HCT116 (cell line): ENCODE measurements around the gene FGD4. TPM values are rescaled to one million over a fixed set of nuclear protein-coding genes. Genes with fewer than 3 reads are reported as not detected.

ENCODE experiments used
- ATAC-seq: fragments of 200-7000 bp; cut with Tn5 transposase; 2 replicates; pipeline ENCODE4 v1.9.1; 2020; ENCODE audit warnings: mild to moderate bottlenecking, moderate library complexity
- BruUV-seq: library from RNA; stranded (reverse); fragments of 400-500 nt; replicated peaks from 2 replicates; lab custom pipeline; 2021; lab: Mats Ljungman, UMichigan
- CTCF ChIA-PET: fragments of 300-600 bp; sonication (Branson Sonifier 250); formaldehyde crosslinking; loops from one replicate; lab custom pipeline; 2021; ENCODE audit warnings: antibody characterized with exemption; lab: Charles Lee
- POLR2A ChIA-PET: fragments of 300-600, 350-600 bp; sonication (Branson Sonifier 250); formaldehyde crosslinking; loops from one replicate; lab custom pipeline; 2021; ENCODE audit warnings: antibody characterized with exemption; lab: Charles Lee
- RAD21 ChIA-PET, 2 experiments: fragments of 300-600 bp; sonication (Branson Sonifier 250); formaldehyde crosslinking; loops; one replicate each; lab custom pipeline; 2023; ENCODE audit warnings: low total read pairs in 2 of 2; ENCODE audit not compliant: uncharacterized antibody in 2 of 2, unreplicated experiment in 2 of 2, low non-redundant PET in 1 of 2; lab: Charles Lee
- DNase-seq: peaks from one replicate; pipeline ENCODE4 v3.0.0-alpha.2; 2010; ENCODE audit warnings: low read depth, low spot score
- H2AFZ ChIP-seq: fragments of 200-600 bp; shearing (Covaris generic), sonication (generic); 2 replicates; pipeline ENCODE4 v1.6.1; 2017; ENCODE audit warnings: low read depth, mixed run types, mixed read lengths, antibody characterized with exemption, low read length; ENCODE audit not compliant: poor library complexity, severe bottlenecking
- H3K27ac ChIP-seq: 2 replicates; pipeline ENCODE4 v1.5.1; 2012; ENCODE audit warnings: low read depth, low read length
- H3K27me3 ChIP-seq: fragments of 200-600 bp; sonication (generic); 2 replicates; pipeline ENCODE4 v1.6.1; 2016; ENCODE audit warnings: mixed run types, low read length, mixed read lengths; ENCODE audit not compliant: insufficient read depth
- H3K36me3 ChIP-seq, 2 experiments: fragments of 200-500 bp in 1 of 2; fragments of 200-600 bp in 1 of 2; sonication (Bioruptor generic) in 1 of 2; sonication (generic) in 1 of 2; 2 replicates each; pipeline versions ENCODE4 v1.5.1 to v1.6.1; 2014 to 2016; ENCODE audit warnings: low read length in 2 of 2, inconsistent platforms in 1 of 2, mixed read lengths in 1 of 2, mixed run types in 1 of 2; ENCODE audit not compliant: insufficient read depth in 2 of 2, control insufficient read depth in 1 of 2
- H3K4me1 ChIP-seq, 2 experiments: fragments of 200-600 bp in 1 of 2; sonication (generic) in 1 of 2; 2 replicates each; pipeline versions ENCODE4 v1.5.1 to v1.6.1; 2012 to 2017; ENCODE audit warnings: low read length in 2 of 2, inconsistent platforms in 1 of 2, mild to moderate bottlenecking in 1 of 2, mixed read lengths in 1 of 2, mixed run types in 1 of 2, moderate library complexity in 1 of 2; ENCODE audit not compliant: insufficient read depth in 2 of 2, control insufficient read depth in 1 of 2
- H3K4me2 ChIP-seq: fragments of 200-600 bp; sonication (generic); 2 replicates; pipeline ENCODE4 v1.6.1; 2017; ENCODE audit warnings: mixed run types, low read length, mixed read lengths
- H3K4me3 ChIP-seq, 2 experiments: fragments of 200-600 bp in 1 of 2; sonication (generic) in 1 of 2; replicated peaks in 1 of 2; 2 replicates each; pipeline ENCODE4 v1.5.1; 2011 to 2016; ENCODE audit warnings: low read length in 2 of 2, control low read depth in 1 of 2, low read depth in 1 of 2, mild to moderate bottlenecking in 1 of 2, mixed read lengths in 1 of 2, mixed run types in 1 of 2
- H3K79me2 ChIP-seq: fragments of 200-600 bp; sonication (generic); 2 replicates; pipeline ENCODE4 v1.6.1; 2017; ENCODE audit warnings: mild to moderate bottlenecking, mixed run types, low read length, moderate library complexity, mixed read lengths; ENCODE audit not compliant: insufficient read depth
- H3K9ac ChIP-seq: fragments of 200-600 bp; sonication (generic); 2 replicates; pipeline ENCODE4 v1.6.1; 2016; ENCODE audit warnings: low read length, mixed read lengths
- H3K9me2 ChIP-seq: fragments of 200-600 bp; sonication (generic), shearing (Covaris generic); 2 replicates; pipeline ENCODE4 v1.6.1; 2017; ENCODE audit warnings: mixed run types, mild to moderate bottlenecking, moderate library complexity; ENCODE audit not compliant: insufficient read depth
- H3K9me3 ChIP-seq, 2 experiments: fragments of 200-500 bp in 1 of 2; fragments of 200-600 bp in 1 of 2; sonication (Bioruptor generic) in 1 of 2; sonication (generic) in 1 of 2; 2 replicates each; pipeline ENCODE4 v1.6.1; 2014 to 2017; ENCODE audit warnings: low read length in 2 of 2, mixed read lengths in 2 of 2, inconsistent platforms in 1 of 2, low read depth in 1 of 2, mild to moderate bottlenecking in 1 of 2, mixed run types in 1 of 2, moderate library complexity in 1 of 2; ENCODE audit not compliant: control insufficient read depth in 1 of 2, insufficient read depth in 1 of 2
- H4K20me1 ChIP-seq: fragments of 200-600 bp; sonication (generic), shearing (Covaris generic); 2 replicates; pipeline ENCODE4 v1.6.1; 2017; ENCODE audit warnings: mixed run types, mild to moderate bottlenecking, moderate library complexity; ENCODE audit not compliant: insufficient read depth
- ATF3 ChIP-seq: IDR thresholded peaks from 2 replicates; pipeline ENCODE4 v1.6.1; 2012
- EGR1 ChIP-seq: IDR thresholded peaks from 2 replicates; pipeline ENCODE4 v1.6.1; 2012; ENCODE audit warnings: low read depth
- ELF1 ChIP-seq: IDR thresholded peaks from 2 replicates; pipeline ENCODE4 v1.6.1; 2012; ENCODE audit warnings: low read depth, borderline replicate concordance
- FOSL1 ChIP-seq: IDR thresholded peaks from 2 replicates; pipeline ENCODE4 v1.6.1; 2012; ENCODE audit warnings: low read depth
- MAX ChIP-seq: IDR thresholded peaks from 2 replicates; pipeline ENCODE4 v1.6.1; 2012
- POLR2A ChIP-seq: IDR thresholded peaks from 2 replicates; pipeline ENCODE4 v1.7.0; 2011; ENCODE audit warnings: borderline replicate concordance; ENCODE audit not compliant: insufficient read depth, insufficient read length; ENCODE audit errors: extremely low read depth
- REST ChIP-seq: IDR thresholded peaks from 2 replicates; pipeline ENCODE4 v1.6.1; 2012; ENCODE audit warnings: low read depth
- SIN3A ChIP-seq: IDR thresholded peaks from 2 replicates; pipeline ENCODE4 v1.6.1; 2012; ENCODE audit warnings: low read depth
- SRF ChIP-seq: IDR thresholded peaks from 2 replicates; pipeline ENCODE4 v1.6.1; 2012; ENCODE audit warnings: low read depth
- TCF7L2 ChIP-seq: IDR thresholded peaks from 2 replicates; pipeline ENCODE4 v1.7.0; 2011; ENCODE audit warnings: borderline replicate concordance, inconsistent platforms; ENCODE audit not compliant: insufficient read depth, insufficient read length; ENCODE audit errors: extremely low read depth
- YY1 ChIP-seq: IDR thresholded peaks from 2 replicates; pipeline ENCODE4 v1.6.1; 2011; ENCODE audit warnings: low read length, low read depth, moderate library complexity, mild to moderate bottlenecking; ENCODE audit not compliant: insufficient replicate concordance; ENCODE audit errors: extremely low read depth
- ZBTB33 ChIP-seq: IDR thresholded peaks from 2 replicates; pipeline ENCODE4 v1.6.1; 2011; ENCODE audit warnings: mild to moderate bottlenecking, low read length, moderate library complexity; ENCODE audit not compliant: insufficient replicate concordance; ENCODE audit errors: extremely low read depth
- intact Hi-C: fragments of 100-400 bp; cut with micrococcal nuclease; formaldehyde crosslinking; loops from 2 replicates; pipeline ENCODE4 v1.10.0; 2022
- total RNA-seq: library from RNA; stranded (reverse); gene quantifications from one replicate; pipeline ENCODE4 v1.2.1, GENCODE V29; 2021; ENCODE audit not compliant: unreplicated experiment

The FGD4 gene
- total RNA-seq, 1 experiment from 2014 or later, result 7.7 TPM

- DNase-seq, result no peak
- Histone ChIP-seq H3K36me3 (no peaks in the 10 kb centered on the region), H3K4me2 (no peak overlapping the region), H3K27ac (no peak overlapping the region), H3K27me3 (no peaks in the 10 kb centered on the region), H3K9me2 (no peaks in the 10 kb centered on the region), H3K4me1 (no peaks in the 10 kb centered on the region), H3K79me2 (no peaks in the 10 kb centered on the region), H3K9ac (no peak overlapping the region), H3K9me3 (no peaks in the 10 kb centered on the region), H2AFZ (no peak overlapping the region), H3K4me3 (no peak overlapping the region), H4K20me1 (no peaks in the 10 kb centered on the region)
- ChIA-PET CTCF (no interaction called here), RAD21 (no interaction called here), POLR2A (no interaction called here)
- ATAC-seq, result no peak
- no TSS peak for BruUV-seq
- intact Hi-C loops, result no loop called here
- TF ChIP-seq SIN3A (no peak), SRF (no peak), POLR2A (no peak), FOSL1 (no peak), ELF1 (no peak), YY1 (no peak), ZBTB33 (no peak)
Measured at GRCh38 chr12:32559434-32559833, 160.1 kb downstream of the FGD4 start.

- POLR2A ChIA-PET, result no interaction called here
- no peaks in the 10 kb centered on the region for H4K20me1 ChIP-seq
- BruUV-seq, result no TSS peak
- CTCF ChIA-PET, result no interaction called here
- DNase-seq (no peak), ATAC-seq (no peak)
- no peaks in the 10 kb centered on the region for H3K4me1 ChIP-seq
- intact Hi-C loops, result no loop called here
- H3K9ac ChIP-seq, result no peak overlapping the region
- no peak overlapping the region for H3K27ac ChIP-seq
- H3K27me3 ChIP-seq, result no peaks in the 10 kb centered on the region
- H3K4me2 ChIP-seq, result no peak overlapping the region
- no peak overlapping the region for H2AFZ ChIP-seq
- RAD21 ChIA-PET, result no interaction called here
- H3K4me3 ChIP-seq, result no peak overlapping the region
- H3K79me2 ChIP-seq, result no peaks in the 10 kb centered on the region
- no peaks in the 10 kb centered on the region for H3K36me3 ChIP-seq
- no peaks in the 10 kb centered on the region for H3K9me2 ChIP-seq
- no peaks in the 10 kb centered on the region for H3K9me3 ChIP-seq
- no peak for TF ChIP-seq REST
- no peak for TF ChIP-seq FOSL1
- TF ChIP-seq EGR1, result no peak
- TF ChIP-seq TCF7L2, result no peak
- no peak for TF ChIP-seq ELF1
- no peak for TF ChIP-seq YY1
- no peak for TF ChIP-seq ATF3
- no peak for TF ChIP-seq MAX
Measured at GRCh38 chr12:32560520-32560919, 161.2 kb downstream of the FGD4 start.
